ENCODE results near the gene FLRT2.

- TF ChIP-seq EZH2phosphoT487 (IDR thresholded peaks at IDR 0.05; ENCODE audit: insufficient read depth, low read depth) (no peak), EZH2 (IDR thresholded peaks at IDR 0.05; ENCODE audit: insufficient read depth, poor library complexity, severe bottlenecking) (no peak)
Observed at GRCh38 chr14:85578357-85578756, 48.4 kb downstream of the FLRT2 start.
